Endothelial cell of umbilical vein (primary cell): Measurements from ENCODE around the gene LRRD1. TPM values are rescaled to one million over a fixed set of nuclear protein-coding genes. Genes with fewer than 3 reads are reported as not detected.

Experiments used
- BruUV-seq: library from RNA; stranded (reverse); fragments of 400-500 nt; replicated peaks from 2 replicates; lab custom pipeline; 2021; lab: Mats Ljungman, UMichigan
- CTCF ChIA-PET: fragments of 300-600, 350-600 bp; sonication (Branson Sonifier 250); formaldehyde crosslinking; loops from one replicate; lab custom pipeline; 2021; ENCODE audit warnings: antibody characterized with exemption, inconsistent platforms; lab: Charles Lee
- POLR2A ChIA-PET: fragments of 300-600, 350-600 bp; sonication (Branson Sonifier 250); formaldehyde crosslinking; loops from one replicate; lab custom pipeline; 2021; ENCODE audit warnings: antibody characterized with exemption, inconsistent platforms; lab: Charles Lee
- DNase-seq: peaks from one replicate; pipeline ENCODE4 v3.0.0-alpha.2; 2011; ENCODE audit warnings: low read depth, low spot score
- FAIRE-seq: peaks from 2 replicates; lab custom pipeline; 2011; peaks lifted over from hg19 to GRCh38; lab: Jason Lieb, UNC
- H2AFZ ChIP-seq: 2 replicates; pipeline ENCODE4 v1.6.0; 2012; ENCODE audit warnings: low read depth, low read length, control low read depth, inconsistent platforms
- H3K27ac ChIP-seq: 2 replicates; pipeline ENCODE4 v1.5.1; 2011; ENCODE audit warnings: low read depth, mild to moderate bottlenecking, control low read depth, low read length, moderate library complexity; ENCODE audit not compliant: insufficient read depth
- H3K27me3 ChIP-seq, 2 experiments: 2 replicates each; pipeline versions ENCODE4 v1.6.0 to v1.6.1; 2011; ENCODE audit warnings: low read length in 2 of 2, mixed read lengths in 1 of 2; ENCODE audit not compliant: control insufficient read depth in 2 of 2, insufficient read depth in 2 of 2
- H3K36me3 ChIP-seq, 2 experiments: 2 replicates in 1 of 2; 3 replicates in 1 of 2; pipeline ENCODE4 v1.5.1; 2011; ENCODE audit warnings: low read length in 2 of 2, mild to moderate bottlenecking in 1 of 2, moderate library complexity in 1 of 2; ENCODE audit not compliant: control insufficient read depth in 2 of 2, insufficient read depth in 2 of 2; ENCODE audit errors: extremely low read depth in 1 of 2
- H3K4me1 ChIP-seq: 3 replicates; pipeline ENCODE4 v1.5.1; 2011; ENCODE audit warnings: mild to moderate bottlenecking, low read length; ENCODE audit not compliant: control insufficient read depth, insufficient read depth; ENCODE audit errors: extremely low read depth
- H3K4me2 ChIP-seq: 2 replicates; pipeline ENCODE4 v1.6.1; 2011; ENCODE audit warnings: low read length, control low read depth, mixed read lengths; ENCODE audit not compliant: insufficient read depth
- H3K4me3 ChIP-seq, 3 experiments: fragments of 200-600 bp in 1 of 3; sonication (generic), shearing (Covaris generic) in 1 of 3; replicated peaks in 1 of 3; 2 replicates each; pipeline ENCODE4 v1.5.1; 2011 to 2016; ENCODE audit warnings: control low read depth in 3 of 3, low read length in 3 of 3, mild to moderate bottlenecking in 2 of 3, inconsistent platforms in 1 of 3, low read depth in 1 of 3, moderate library complexity in 1 of 3; ENCODE audit not compliant: insufficient read depth in 1 of 3
- H3K79me2 ChIP-seq: 2 replicates; pipeline ENCODE4 v1.6.0; 2012; ENCODE audit warnings: low read length, inconsistent platforms; ENCODE audit not compliant: control insufficient read depth, insufficient read depth
- H3K9ac ChIP-seq: replicated peaks from 2 replicates; pipeline ENCODE3; 2011; ENCODE audit warnings: low read length, control low read depth; ENCODE audit not compliant: insufficient read depth; ENCODE audit errors: extremely low read depth
- H3K9me1 ChIP-seq: replicated peaks from 3 replicates; pipeline ENCODE4 v1.6.0; 2011; ENCODE audit warnings: mild to moderate bottlenecking, low read length; ENCODE audit not compliant: control insufficient read depth, insufficient read depth; ENCODE audit errors: extremely low read depth
- H3K9me3 ChIP-seq: replicated peaks from 2 replicates; pipeline ENCODE4 v1.5.1; 2012; ENCODE audit warnings: low read length, inconsistent platforms; ENCODE audit not compliant: control insufficient read depth, insufficient read depth
- H4K20me1 ChIP-seq: replicated peaks from 2 replicates; pipeline ENCODE3; 2011; ENCODE audit warnings: mild to moderate bottlenecking, low read length; ENCODE audit not compliant: control insufficient read depth, insufficient read depth; ENCODE audit errors: extremely low read depth
- EZH2 ChIP-seq: IDR thresholded peaks from 2 replicates; pipeline ENCODE4 v1.6.1; 2012; ENCODE audit warnings: borderline replicate concordance, low read depth, mild to moderate bottlenecking, moderate library complexity, low read length, inconsistent platforms; ENCODE audit not compliant: severe bottlenecking
- FOS ChIP-seq: IDR thresholded peaks from 2 replicates; pipeline ENCODE4 v1.6.1; 2011; ENCODE audit warnings: mild to moderate bottlenecking, low read length, moderate library complexity, borderline replicate concordance; ENCODE audit not compliant: insufficient read depth
- GATA2 ChIP-seq: IDR thresholded peaks from 2 replicates; pipeline ENCODE4 v1.7.0; 2011; ENCODE audit warnings: low read depth, mild to moderate bottlenecking, moderate library complexity, mixed read lengths, low read length; ENCODE audit not compliant: insufficient read length, insufficient read depth
- JUN ChIP-seq: IDR thresholded peaks from 2 replicates; pipeline ENCODE4 v1.6.1; 2011; ENCODE audit warnings: borderline replicate concordance, low read depth; ENCODE audit not compliant: insufficient read length, insufficient read depth
- MYC ChIP-seq: IDR thresholded peaks from one replicate; pipeline ENCODE4 v1.6.1; 2011; ENCODE audit warnings: mild to moderate bottlenecking, low read depth, low read length
- POLR2A ChIP-seq: IDR thresholded peaks from 2 replicates; pipeline ENCODE4 v1.6.1; 2012; ENCODE audit warnings: low read depth, mild to moderate bottlenecking, control low read depth, low read length
- POLR2AphosphoS5 ChIP-seq: IDR thresholded peaks from 2 replicates; pipeline ENCODE4 v1.6.1; 2012; ENCODE audit warnings: low read depth, mild to moderate bottlenecking, control low read depth, low read length, moderate library complexity; ENCODE audit not compliant: insufficient read depth
- dilution Hi-C: fragments of 300-500 bp; cut with MboI; formaldehyde crosslinking; loops from one replicate; pipeline ENCODE4 v1.15.0; 2019; ENCODE audit warnings: low sequenced_read_pairs; ENCODE audit not compliant: extremely low pct_ligation_motif_present
- intact Hi-C: fragments of 100-400 bp; cut with micrococcal nuclease; formaldehyde crosslinking; loops from one replicate; pipeline ENCODE4 v1.10.0; 2022
- polyA plus RNA-seq, 4 experiments: library from polyadenylated mRNA; depleted of rRNA in 3 of 4; stranded (reverse) in 3 of 4; unstranded in 1 of 4; fragments of >200 nt; gene quantifications; 2 replicates each; pipeline versions ENCODE4 v1.2.1 to v1.2.3, GENCODE V29; 2011 to 2012; ENCODE audit warnings: missing spikeins in 1 of 4
- total RNA-seq: library from RNA; stranded (reverse); gene quantifications from 2 replicates; pipeline ENCODE4 v1.2.3, GENCODE V29; 2021
- TF ChIP-seq, protein P1 (sequence below): IDR thresholded peaks from 2 replicates; pipeline ENCODE4 v1.6.1; 2011; ENCODE audit not compliant: insufficient read depth, insufficient read length
- TF ChIP-seq, protein P2 (sequence below), 2 donors: IDR thresholded peaks; 1 replicate in 1 of 2; 2 replicates in 1 of 2; pipeline ENCODE4 v1.5.1; 2011; ENCODE audit warnings: low read length in 2 of 2, mild to moderate bottlenecking in 2 of 2, moderate library complexity in 2 of 2, control low read depth in 1 of 2, inconsistent platforms in 1 of 2, low read depth in 1 of 2; ENCODE audit not compliant: insufficient read depth in 1 of 2; ENCODE audit errors: extremely low read depth in 1 of 2

LRRD1 gene
- total and polyA plus RNA-seq, 2 donors (not counting 3 experiments of a cell fraction or from before 2014, with no cell fraction given), result 0.03 to 0.46 TPM

DNA sequence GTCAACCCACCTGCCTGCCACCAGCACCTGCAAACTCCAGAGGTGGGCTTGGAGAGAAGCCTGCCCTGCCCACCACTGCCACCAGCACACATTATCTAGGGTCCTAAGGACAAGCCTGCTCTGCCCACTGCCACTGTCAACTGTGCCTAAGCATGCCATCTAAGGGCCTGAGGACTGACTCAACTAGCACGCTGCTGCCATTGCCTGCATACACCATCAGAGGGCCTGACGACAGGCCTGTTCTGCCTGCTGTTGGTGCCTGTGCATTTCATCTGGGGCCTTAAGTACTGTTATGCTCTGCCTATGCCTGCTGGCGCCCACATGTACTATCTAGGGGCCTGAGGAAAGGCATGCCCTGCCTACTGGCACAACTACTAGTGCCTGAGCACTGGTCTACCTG, 27.0 kb upstream of the LRRD1 start:
- H3K4me1 ChIP-seq, result no peaks in the 10 kb centered on the region
- peaks cover 0 to 7% of the 10 kb centered on the region in 2 experiments for H3K36me3 ChIP-seq
- TF ChIP-seq, protein P1, sequence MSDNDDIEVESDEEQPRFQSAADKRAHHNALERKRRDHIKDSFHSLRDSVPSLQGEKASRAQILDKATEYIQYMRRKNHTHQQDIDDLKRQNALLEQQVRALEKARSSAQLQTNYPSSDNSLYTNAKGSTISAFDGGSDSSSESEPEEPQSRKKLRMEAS, result no peak
- TF ChIP-seq POLR2A (no peak), MYC (no peak), POLR2AphosphoS5 (no peak), GATA2 (no peak), EZH2 (no peak), FOS (no peak), JUN (no peak)
- TF ChIP-seq, protein P2, sequence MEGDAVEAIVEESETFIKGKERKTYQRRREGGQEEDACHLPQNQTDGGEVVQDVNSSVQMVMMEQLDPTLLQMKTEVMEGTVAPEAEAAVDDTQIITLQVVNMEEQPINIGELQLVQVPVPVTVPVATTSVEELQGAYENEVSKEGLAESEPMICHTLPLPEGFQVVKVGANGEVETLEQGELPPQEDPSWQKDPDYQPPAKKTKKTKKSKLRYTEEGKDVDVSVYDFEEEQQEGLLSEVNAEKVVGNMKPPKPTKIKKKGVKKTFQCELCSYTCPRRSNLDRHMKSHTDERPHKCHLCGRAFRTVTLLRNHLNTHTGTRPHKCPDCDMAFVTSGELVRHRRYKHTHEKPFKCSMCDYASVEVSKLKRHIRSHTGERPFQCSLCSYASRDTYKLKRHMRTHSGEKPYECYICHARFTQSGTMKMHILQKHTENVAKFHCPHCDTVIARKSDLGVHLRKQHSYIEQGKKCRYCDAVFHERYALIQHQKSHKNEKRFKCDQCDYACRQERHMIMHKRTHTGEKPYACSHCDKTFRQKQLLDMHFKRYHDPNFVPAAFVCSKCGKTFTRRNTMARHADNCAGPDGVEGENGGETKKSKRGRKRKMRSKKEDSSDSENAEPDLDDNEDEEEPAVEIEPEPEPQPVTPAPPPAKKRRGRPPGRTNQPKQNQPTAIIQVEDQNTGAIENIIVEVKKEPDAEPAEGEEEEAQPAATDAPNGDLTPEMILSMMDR (IDR thresholded peaks at IDR 0.05; ENCODE audit: extremely low read depth in 1 of 2, insufficient read depth in 1 of 2, low read depth in 1 of 2, low read length in 2 of 2), result no peak
- ChIA-PET POLR2A (no interaction called here), CTCF (interaction anchor here (1.1 kb wide), 1 partner anchor 223 kb away, joined by 5 read pairs; no protein-coding TSS in a partner anchor)
- FAIRE-seq (no peak), DNase-seq (no peak)
- dilution Hi-C loops, result no loop called here
- H3K27ac ChIP-seq, result no peak overlapping the region
- H3K4me2 ChIP-seq, result no peak overlapping the region
- no peak overlapping the region for H2AFZ ChIP-seq
- H3K9me1 ChIP-seq, result no peaks in the 10 kb centered on the region
- intact Hi-C loops, result no loop called here
- no TSS peak for BruUV-seq
- H3K9me3 ChIP-seq, result no peaks in the 10 kb centered on the region
- no peak overlapping the region for H3K9ac ChIP-seq
- peaks cover 3% of the 10 kb centered on the region for H3K79me2 ChIP-seq
- no peak overlapping the region for H3K4me3 ChIP-seq
- no peaks in the 10 kb centered on the region for H3K27me3 ChIP-seq
- H4K20me1 ChIP-seq, result no peaks in the 10 kb centered on the region
